Caco-2 (cell line): ENCODE measurements around the gene GOLGA6C. TPM values are rescaled to one million over a fixed set of nuclear protein-coding genes. Genes with fewer than 3 reads are reported as not detected.
"Not testable (repeated sequence)": the region's sequence is repeated elsewhere in the genome, so short reads cannot be mapped to it uniquely, and the experiment has no call there.

ENCODE experiments used
- BruUV-seq: library from RNA; stranded (reverse); fragments of 400-500 nt; replicated peaks from 2 replicates; lab custom pipeline; 2021; lab: Mats Ljungman, UMichigan
- CTCF ChIA-PET: fragments of 300-600 bp; sonication (Branson Sonifier 250); formaldehyde crosslinking; loops from one replicate; lab custom pipeline; 2022; ENCODE audit warnings: antibody characterized with exemption; lab: Charles Lee
- POLR2A ChIA-PET: fragments of 300-600 bp; sonication (Branson Sonifier 250); formaldehyde crosslinking; loops from one replicate; lab custom pipeline; 2022; ENCODE audit warnings: antibody characterized with exemption; lab: Charles Lee
- DNase-seq, 2 experiments: peaks; one replicate each; pipeline versions ENCODE4 v3.0.0 to v3.0.0-alpha.2; 2020 to 2022
- H3K27me3 ChIP-seq: replicated peaks from 2 replicates; pipeline ENCODE4 v1.6.0; 2011; ENCODE audit warnings: low read length; ENCODE audit not compliant: control insufficient read depth, insufficient read depth
- H3K36me3 ChIP-seq: 2 replicates; pipeline ENCODE4 v1.5.1; 2011; ENCODE audit warnings: low read length; ENCODE audit not compliant: control insufficient read depth, insufficient read depth
- H3K4me1 ChIP-seq: fragments of 250-450 bp; sonication (Bioruptor Pico); 2 replicates; pipeline ENCODE4 v1.5.1; 2020; ENCODE audit warnings: mild to moderate bottlenecking
- H3K4me3 ChIP-seq: 2 replicates; pipeline ENCODE4 v1.5.1; 2011; ENCODE audit warnings: low read depth, mild to moderate bottlenecking, control low read depth, low read length
- H3K9me3 ChIP-seq: fragments of 250-450 bp; sonication (Bioruptor Pico); 2 replicates; pipeline ENCODE4 v1.5.1; 2020; ENCODE audit warnings: mild to moderate bottlenecking, moderate library complexity
- H3K27ac Mint-ChIP-seq: one replicate; pipeline ENCODE4 v1.8.0; 2022; ENCODE audit warnings: mixed read lengths; ENCODE audit not compliant: unreplicated experiment
- H3K27me3 Mint-ChIP-seq: one replicate; pipeline ENCODE4 v1.8.0; 2022; ENCODE audit warnings: mixed read lengths; ENCODE audit not compliant: insufficient read depth, unreplicated experiment
- H3K36me3 Mint-ChIP-seq: one replicate; pipeline ENCODE4 v1.8.0; 2022; ENCODE audit warnings: mild to moderate bottlenecking, mixed read lengths; ENCODE audit not compliant: insufficient read depth, unreplicated experiment
- H3K4me1 Mint-ChIP-seq: one replicate; pipeline ENCODE4 v1.8.0; 2022; ENCODE audit warnings: low read depth, mixed read lengths; ENCODE audit not compliant: unreplicated experiment
- H3K4me3 Mint-ChIP-seq: one replicate; pipeline ENCODE4 v1.8.0; 2022; ENCODE audit warnings: mild to moderate bottlenecking, moderate library complexity, mixed read lengths; ENCODE audit not compliant: unreplicated experiment
- H3K9me3 Mint-ChIP-seq: one replicate; pipeline ENCODE4 v1.8.0; 2022; ENCODE audit warnings: mixed read lengths; ENCODE audit not compliant: unreplicated experiment
- intact Hi-C: fragments of 100-400 bp; cut with micrococcal nuclease; formaldehyde crosslinking; loops from one replicate; pipeline ENCODE4 v1.10.0; 2022; ENCODE audit not compliant: unreplicated experiment
- total RNA-seq: library from RNA; stranded (reverse); gene quantifications from 2 replicates; pipeline ENCODE4 v1.2.3, GENCODE V29; 2022
- TF ChIP-seq, protein P1 (sequence below), 2 experiments: fragments of 200-600 bp in 1 of 2; IDR thresholded peaks; 1 replicate in 1 of 2; 2 replicates in 1 of 2; pipeline versions ENCODE4 v1.5.1 to v1.8.0; 2011 to 2022; ENCODE audit warnings: antibody characterized with exemption in 1 of 2, control low read depth in 1 of 2, inconsistent platforms in 1 of 2, low read depth in 1 of 2, low read length in 1 of 2, mild to moderate bottlenecking in 1 of 2, moderate library complexity in 1 of 2; ENCODE audit not compliant: insufficient read depth in 1 of 2, severe bottlenecking in 1 of 2, unreplicated experiment in 1 of 2

Gene GOLGA6C
- total RNA-seq, 1 experiment from 2014 or later = not detected

DNA sequence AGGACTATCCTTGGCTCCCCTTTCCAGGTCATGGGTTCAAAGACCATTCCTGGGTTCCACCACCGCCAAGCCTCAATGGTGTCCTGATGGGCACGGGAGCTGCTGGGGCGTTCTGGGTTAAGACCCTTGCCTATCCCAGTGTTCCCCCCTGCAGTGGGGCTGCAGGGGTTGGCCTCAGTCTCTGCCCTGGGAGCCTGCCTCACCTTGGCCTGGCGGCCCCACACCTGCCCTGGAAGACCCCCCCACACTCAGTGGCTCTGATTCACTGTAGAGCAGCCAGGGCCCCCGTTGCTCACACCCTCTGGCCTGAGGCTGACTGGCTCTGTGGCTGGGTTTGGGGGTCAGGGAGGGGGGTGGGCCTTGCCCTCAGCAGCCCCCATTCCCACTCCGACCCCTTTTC, 34.4 kb upstream of the GOLGA6C start:
- POLR2A ChIA-PET = no interaction called here
- DNase-seq = no peak

DNA sequence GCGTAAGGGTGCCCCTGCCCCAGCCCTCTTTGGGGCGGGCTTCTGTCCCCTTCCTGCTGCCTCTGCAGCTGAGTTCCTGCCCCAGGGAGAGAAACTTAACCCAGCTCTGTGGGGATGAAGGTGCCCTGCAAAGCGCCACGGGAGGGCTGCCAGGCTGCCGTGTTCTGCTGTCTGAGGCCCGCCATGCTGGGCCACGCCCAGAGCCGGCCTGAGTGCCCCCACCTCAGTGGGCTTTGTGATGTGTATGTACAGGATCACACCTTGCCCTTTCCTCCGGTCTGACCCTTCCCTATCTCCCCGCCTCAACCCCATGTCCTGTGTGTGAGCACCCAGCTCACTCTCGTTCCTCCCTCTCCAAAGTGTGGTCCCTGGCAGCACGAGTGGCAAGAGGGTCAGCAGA, 33.9 kb upstream of the GOLGA6C start:
- TF ChIP-seq, protein P1, sequence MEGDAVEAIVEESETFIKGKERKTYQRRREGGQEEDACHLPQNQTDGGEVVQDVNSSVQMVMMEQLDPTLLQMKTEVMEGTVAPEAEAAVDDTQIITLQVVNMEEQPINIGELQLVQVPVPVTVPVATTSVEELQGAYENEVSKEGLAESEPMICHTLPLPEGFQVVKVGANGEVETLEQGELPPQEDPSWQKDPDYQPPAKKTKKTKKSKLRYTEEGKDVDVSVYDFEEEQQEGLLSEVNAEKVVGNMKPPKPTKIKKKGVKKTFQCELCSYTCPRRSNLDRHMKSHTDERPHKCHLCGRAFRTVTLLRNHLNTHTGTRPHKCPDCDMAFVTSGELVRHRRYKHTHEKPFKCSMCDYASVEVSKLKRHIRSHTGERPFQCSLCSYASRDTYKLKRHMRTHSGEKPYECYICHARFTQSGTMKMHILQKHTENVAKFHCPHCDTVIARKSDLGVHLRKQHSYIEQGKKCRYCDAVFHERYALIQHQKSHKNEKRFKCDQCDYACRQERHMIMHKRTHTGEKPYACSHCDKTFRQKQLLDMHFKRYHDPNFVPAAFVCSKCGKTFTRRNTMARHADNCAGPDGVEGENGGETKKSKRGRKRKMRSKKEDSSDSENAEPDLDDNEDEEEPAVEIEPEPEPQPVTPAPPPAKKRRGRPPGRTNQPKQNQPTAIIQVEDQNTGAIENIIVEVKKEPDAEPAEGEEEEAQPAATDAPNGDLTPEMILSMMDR (IDR thresholded peaks at IDR 0.05; ENCODE audit: insufficient read depth in 1 of 2, low read depth in 1 of 2, low read length in 1 of 2, severe bottlenecking in 1 of 2, unreplicated experiment in 1 of 2) = no peak

More for the DNA sequence above, 34.4 kb upstream of the GOLGA6C start:
- intact Hi-C loops = no loop called here
- H3K36me3 ChIP-seq = no peaks in the 10 kb centered on the region
- TF ChIP-seq, protein P1 (IDR thresholded peaks at IDR 0.05; ENCODE audit: insufficient read depth in 1 of 2, low read depth in 1 of 2, low read length in 1 of 2, severe bottlenecking in 1 of 2, unreplicated experiment in 1 of 2) = no peak
- no TSS peak for BruUV-seq
- H3K4me1 ChIP-seq = no peaks in the 10 kb centered on the region
- peaks cover 6% of the 10 kb centered on the region for H3K36me3 Mint-ChIP-seq
- no peaks in the 10 kb centered on the region for H3K4me1 Mint-ChIP-seq
- H3K27ac Mint-ChIP-seq = no peak overlapping the region
- no peaks in the 10 kb centered on the region for H3K27me3 Mint-ChIP-seq
- no peak overlapping the region for H3K4me3 ChIP-seq
- H3K9me3 Mint-ChIP-seq = no peaks in the 10 kb centered on the region
- CTCF ChIA-PET = no interaction called here
- no peaks in the 10 kb centered on the region for H3K9me3 ChIP-seq
- H3K4me3 Mint-ChIP-seq = no peak overlapping the region
- H3K27me3 ChIP-seq = no peaks in the 10 kb centered on the region

DNA sequence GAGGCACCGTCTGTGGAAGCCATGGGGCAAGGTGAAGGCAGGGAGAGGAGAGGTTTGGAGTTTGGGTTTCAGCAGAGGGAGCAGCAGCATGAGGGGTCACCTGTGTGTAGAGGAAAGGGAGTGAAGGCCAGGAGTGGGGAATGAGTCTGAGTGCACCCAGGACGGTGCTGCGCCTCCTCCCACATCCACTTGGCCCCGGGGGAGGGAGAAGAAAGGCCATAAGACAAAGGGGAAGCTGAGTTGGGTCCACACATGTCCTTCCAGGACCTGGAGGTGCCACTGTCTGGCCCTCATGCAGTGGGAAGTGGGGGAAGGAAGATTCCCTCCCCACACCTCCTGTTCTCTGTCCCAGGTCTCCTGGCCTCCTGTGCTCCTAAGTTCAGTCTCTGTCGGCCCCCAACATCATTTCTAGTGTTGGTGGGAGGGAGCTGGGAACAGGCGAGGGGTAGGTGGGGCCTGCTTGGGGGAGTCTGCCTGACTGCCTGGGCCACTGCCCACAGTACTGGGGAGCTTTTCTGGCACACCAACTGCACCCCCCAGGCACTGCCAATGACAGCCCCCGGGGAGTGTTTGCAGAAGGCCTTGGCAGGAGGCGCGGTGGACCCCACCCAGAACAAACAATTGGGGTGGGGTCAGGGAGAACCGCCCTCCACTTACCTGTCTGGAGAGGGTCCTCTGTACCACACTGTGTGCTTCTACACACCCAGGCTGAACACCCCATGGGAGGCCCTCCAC, 32.9 kb upstream of the GOLGA6C start:
- CTCF ChIA-PET, H3K27me3 ChIP-seq, H3K9me3 Mint-ChIP-seq, H3K4me3 Mint-ChIP-seq, POLR2A ChIA-PET, H3K36me3 Mint-ChIP-seq, H3K27ac Mint-ChIP-seq, H3K36me3 ChIP-seq, H3K27me3 Mint-ChIP-seq, BruUV-seq, H3K4me3 ChIP-seq, H3K9me3 ChIP-seq, intact Hi-C loops, H3K4me1 ChIP-seq, H3K4me1 Mint-ChIP-seq: not testable (repeated sequence)
- DNase-seq = peak in 1 of 2 experiments; percentile 19

More for the DNA sequence above, 33.9 kb upstream of the GOLGA6C start:
- no peak for DNase-seq
- Mint-ChIP-seq H3K36me3 (peaks cover 6% of the 10 kb centered on the region), H3K4me3 (no peak overlapping the region), H3K27me3 (no peaks in the 10 kb centered on the region), H3K9me3 (no peaks in the 10 kb centered on the region), H3K27ac (no peak overlapping the region), H3K4me1 (no peaks in the 10 kb centered on the region)
- H3K36me3 ChIP-seq = no peaks in the 10 kb centered on the region
- POLR2A ChIA-PET = no interaction called here
- H3K27me3 ChIP-seq = no peaks in the 10 kb centered on the region
- BruUV-seq = no TSS peak
- intact Hi-C loops = no loop called here
- CTCF ChIA-PET = no interaction called here
- H3K9me3 ChIP-seq = no peaks in the 10 kb centered on the region
- no peak overlapping the region for H3K4me3 ChIP-seq
- no peaks in the 10 kb centered on the region for H3K4me1 ChIP-seq
